ENCODE data around the gene CHP1.

Gene CHP1

DNA sequence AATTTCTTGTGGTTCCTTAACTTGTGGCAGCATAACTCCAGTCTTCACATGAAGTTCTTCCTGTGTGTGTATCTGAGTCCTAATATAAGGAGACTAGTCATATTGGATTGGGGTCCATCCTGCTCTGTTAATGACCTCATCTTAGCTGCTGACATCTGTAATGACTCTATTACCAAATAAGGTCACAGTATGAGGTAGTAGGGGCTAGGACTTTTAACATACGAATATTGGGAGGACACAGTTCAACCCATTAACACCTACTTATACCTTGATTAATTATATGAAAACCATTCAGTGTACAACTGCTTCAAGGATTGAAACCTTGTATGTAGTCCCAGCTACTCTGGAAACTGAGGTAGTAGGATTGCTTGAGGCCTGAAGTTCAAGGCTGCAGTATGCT is 57.4 kb downstream of the CHP1 start:
- no peaks in the 10 kb centered on the region for H3K9me2 ChIP-seq (replicated peaks; ENCODE audit: low read depth, low read length)
- H3K4me1 ChIP-seq (ENCODE audit: insufficient read depth, low read length, poor library complexity, severe bottlenecking): peaks cover 31% of the 10 kb centered on the region
- H2AFZ ChIP-seq (ENCODE audit: low read length): no peak overlapping the region
- no peak for TF ChIP-seq CTCF (conservative IDR thresholded peaks at IDR 0.05; ENCODE audit: low read length)
- H3F3A ChIP-seq (ENCODE audit: low read depth): no peaks in the 10 kb centered on the region
- H4K20me1 ChIP-seq (ENCODE audit: insufficient read depth, low read length, poor library complexity, severe bottlenecking): peaks cover 56% of the 10 kb centered on the region
- H3K27me3 ChIP-seq (ENCODE audit: insufficient read depth, low read length, poor library complexity, severe bottlenecking): peaks cover 5% of the 10 kb centered on the region
- no peaks in the 10 kb centered on the region for H3K9me3 ChIP-seq (ENCODE audit: insufficient read depth, low read depth, low read length)
- H3K79me2 ChIP-seq (ENCODE audit: insufficient read depth, low read length): peaks cover 70% of the 10 kb centered on the region
- peaks cover 18% of the 10 kb centered on the region for H3K36me3 ChIP-seq (ENCODE audit: insufficient read depth, low read length)
- peak overlapping the region; percentile 90 for H3K4me3 ChIP-seq (ENCODE audit: low read length, poor library complexity, severe bottlenecking)
- H3K4me2 ChIP-seq (ENCODE audit: low read depth, low read length, poor library complexity, severe bottlenecking): peak overlapping the region; percentile 69
- H3K9ac ChIP-seq (ENCODE audit: low read depth, low read length, poor library complexity, severe bottlenecking): peak overlapping the region; percentile 57

- H3F3A ChIP-seq (ENCODE audit: low read depth): no peaks in the 10 kb centered on the region
- no peak for TF ChIP-seq EZH2phosphoT487 (IDR thresholded peaks at IDR 0.05; ENCODE audit: borderline replicate concordance)
- TF ChIP-seq CTCF (conservative IDR thresholded peaks at IDR 0.05; ENCODE audit: low read length): no peak
- no peak overlapping the region for H3K4me3 ChIP-seq (ENCODE audit: low read length, poor library complexity, severe bottlenecking)
- H3K79me2 ChIP-seq (ENCODE audit: insufficient read depth, low read length): peaks cover 67% of the 10 kb centered on the region
- H3K27me3 ChIP-seq (ENCODE audit: insufficient read depth, low read length, poor library complexity, severe bottlenecking): no peaks in the 10 kb centered on the region
- no peaks in the 10 kb centered on the region for H3K9me3 ChIP-seq (ENCODE audit: insufficient read depth, low read depth, low read length)
- H3K36me3 ChIP-seq (ENCODE audit: insufficient read depth, low read length): peaks cover 18% of the 10 kb centered on the region
- H3K9ac ChIP-seq (ENCODE audit: low read depth, low read length, poor library complexity, severe bottlenecking): no peak overlapping the region
- H2AFZ ChIP-seq (ENCODE audit: low read length): no peak overlapping the region
- peaks cover 36% of the 10 kb centered on the region for H3K4me1 ChIP-seq (ENCODE audit: insufficient read depth, low read length, poor library complexity, severe bottlenecking)
- H3K4me2 ChIP-seq (ENCODE audit: low read depth, low read length, poor library complexity, severe bottlenecking): peak overlapping the region; percentile 26
- peaks cover 49% of the 10 kb centered on the region for H4K20me1 ChIP-seq (ENCODE audit: insufficient read depth, low read length, poor library complexity, severe bottlenecking)
- H3K9me2 ChIP-seq (replicated peaks; ENCODE audit: low read depth, low read length): no peaks in the 10 kb centered on the region
These were observed 58.9 kb downstream of the CHP1 start for GRCh38 chr15:41289953-41290352.

- no peaks in the 10 kb centered on the region for H3K27me3 ChIP-seq (ENCODE audit: insufficient read depth, low read length, poor library complexity, severe bottlenecking)
- H3K9ac ChIP-seq (ENCODE audit: low read depth, low read length, poor library complexity, severe bottlenecking): no peak overlapping the region
- TF ChIP-seq CTCF (conservative IDR thresholded peaks at IDR 0.05; ENCODE audit: low read length) (no peak), EZH2phosphoT487 (IDR thresholded peaks at IDR 0.05; ENCODE audit: borderline replicate concordance) (no peak)
- H3F3A ChIP-seq (ENCODE audit: low read depth): no peaks in the 10 kb centered on the region
- H2AFZ ChIP-seq (ENCODE audit: low read length): no peak overlapping the region
- peaks cover 27% of the 10 kb centered on the region for H3K4me1 ChIP-seq (ENCODE audit: insufficient read depth, low read length, poor library complexity, severe bottlenecking)
- H3K4me3 ChIP-seq (ENCODE audit: low read length, poor library complexity, severe bottlenecking): no peak overlapping the region
- no peak overlapping the region for H3K4me2 ChIP-seq (ENCODE audit: low read depth, low read length, poor library complexity, severe bottlenecking)
- peaks cover 37% of the 10 kb centered on the region for H4K20me1 ChIP-seq (ENCODE audit: insufficient read depth, low read length, poor library complexity, severe bottlenecking)
- no peaks in the 10 kb centered on the region for H3K9me3 ChIP-seq (ENCODE audit: insufficient read depth, low read depth, low read length)
- peaks cover 55% of the 10 kb centered on the region for H3K79me2 ChIP-seq (ENCODE audit: insufficient read depth, low read length)
- H3K36me3 ChIP-seq (ENCODE audit: insufficient read depth, low read length): peaks cover 18% of the 10 kb centered on the region
- no peaks in the 10 kb centered on the region for H3K9me2 ChIP-seq (replicated peaks; ENCODE audit: low read depth, low read length)
These were observed 60.1 kb downstream of the CHP1 start for GRCh38 chr15:41291065-41291631.
